Omental fat pad (tissue), 4 donors: Measurements from ENCODE around the gene RB1. TPM values are rescaled to one million over a fixed set of nuclear protein-coding genes. Genes with fewer than 3 reads are reported as not detected.

Experiments
- ATAC-seq: fragments of 150-250 bp; one replicate; pipeline ENCODE4 v1.9.1; 2016; ENCODE audit warnings: mild to moderate bottlenecking, moderate library complexity; ENCODE audit not compliant: low FRiP score
- DNase-seq: peaks from one replicate; pipeline ENCODE4 v3.0.0-alpha.2; 2019; ENCODE audit warnings: low spot score
- CTCF ChIP-seq, 3 donors: fragments of 450-650 bp; IDR thresholded peaks; one replicate each; pipeline ENCODE4 v1.5.1; 2016 to 2017; ENCODE audit warnings: antibody characterized with exemption in 3 of 3, mild to moderate bottlenecking in 3 of 3, moderate library complexity in 2 of 3
- total RNA-seq, 4 donors: library from RNA; depleted of rRNA; stranded (reverse); fragments of >200 nt; gene quantifications; one replicate each; pipeline ENCODE4 v1.1.0, GENCODE V29; 2016

Gene RB1
- total RNA-seq, 4 donors from 2014 or later: 26.5 to 42.6 (median 37.5) TPM

- TF ChIP-seq CTCF (IDR thresholded peaks at IDR 0.05): no peak
- ATAC-seq (no peak), DNase-seq (no peak)
Observed at GRCh38 chr13:48486362-48486761, 182.8 kb downstream of the RB1 start.

GRCh38 chr13:48486836-48487235 is 183.3 kb downstream of the RB1 start:
- no peak for ATAC-seq
- DNase-seq: no peak
- no peak for TF ChIP-seq CTCF (IDR thresholded peaks at IDR 0.05)

GRCh38 chr13:48487968-48488367 is 184.4 kb downstream of the RB1 start:
- TF ChIP-seq CTCF (IDR thresholded peaks at IDR 0.05): no peak
- ATAC-seq: no peak
- no peak for DNase-seq

- ATAC-seq (no peak), DNase-seq (no peak)
- TF ChIP-seq CTCF (IDR thresholded peaks at IDR 0.05): no peak
Observed at GRCh38 chr13:48488995-48489394, 185.4 kb downstream of the RB1 start.

- DNase-seq (no peak), ATAC-seq (no peak)
- no peak for TF ChIP-seq CTCF (IDR thresholded peaks at IDR 0.05)
Observed at GRCh38 chr13:48489666-48490065, 186.1 kb downstream of the RB1 start.

- ATAC-seq (no peak), DNase-seq (no peak)
- TF ChIP-seq CTCF (IDR thresholded peaks at IDR 0.05): no peak
Observed at GRCh38 chr13:48490241-48490640, 186.7 kb downstream of the RB1 start.

- no peak for ATAC-seq
- no peak for DNase-seq
- no peak for TF ChIP-seq CTCF (IDR thresholded peaks at IDR 0.05)
Observed at GRCh38 chr13:48491423-48492095, 188.0 kb downstream of the RB1 start.
